ENCODE measurements around the gene CAMK2A. TPM values are rescaled to one million over a fixed set of nuclear protein-coding genes. Genes with fewer than 3 reads are reported as not detected.

The CAMK2A gene
- total RNA-seq, 1 experiment from 2014 or later = 2.1 TPM

GRCh38 chr5:150300496-150301169, 11.1 kb upstream of the CAMK2A start:
- no peak for DNase-seq (ENCODE audit: low read depth)

GRCh38 chr5:150299571-150300327, 10.2 kb upstream of the CAMK2A start:
- no peak for DNase-seq (ENCODE audit: low read depth)

- peak; percentile 96 for DNase-seq (ENCODE audit: low read depth)
These were observed 9.3 kb upstream of the CAMK2A start for GRCh38 chr5:150298701-150299451.

- DNase-seq (ENCODE audit: low read depth) = no peak
These were observed 8.5 kb upstream of the CAMK2A start for GRCh38 chr5:150297934-150298595.

- no peak for DNase-seq (ENCODE audit: low read depth)
These were observed 7.8 kb upstream of the CAMK2A start for GRCh38 chr5:150297236-150297890.

- DNase-seq (ENCODE audit: low read depth) = no peak
These were observed 6.9 kb upstream of the CAMK2A start for GRCh38 chr5:150296496-150296895.

GRCh38 chr5:150295741-150296486, 6.3 kb upstream of the CAMK2A start:
- no peak for DNase-seq (ENCODE audit: low read depth)

GRCh38 chr5:150295172-150295634, 5.6 kb upstream of the CAMK2A start:
- DNase-seq (ENCODE audit: low read depth) = peak; percentile 53

GRCh38 chr5:150294551-150295071, 5.0 kb upstream of the CAMK2A start:
- DNase-seq (ENCODE audit: low read depth) = no peak

- DNase-seq (ENCODE audit: low read depth) = no peak
These were observed 3.7 kb upstream of the CAMK2A start for GRCh38 chr5:150293091-150293941.

GRCh38 chr5:150291388-150292385, 2.1 kb upstream of the CAMK2A start:
- DNase-seq (ENCODE audit: low read depth) = no peak

GRCh38 chr5:150288791-150289190, 782 bp downstream of the CAMK2A start:
- DNase-seq (ENCODE audit: low read depth) = no peak

GRCh38 chr5:150288361-150288760, 1.2 kb downstream of the CAMK2A start:
- DNase-seq (ENCODE audit: low read depth) = no peak

GRCh38 chr5:150286820-150287219, 2.8 kb downstream of the CAMK2A start:
- no peak for DNase-seq (ENCODE audit: low read depth)

GRCh38 chr5:150285114-150285513, 4.5 kb downstream of the CAMK2A start:
- no peak for DNase-seq (ENCODE audit: low read depth)

- DNase-seq (ENCODE audit: low read depth) = no peak
These were observed 5.3 kb downstream of the CAMK2A start for GRCh38 chr5:150284311-150284710.

- DNase-seq (ENCODE audit: low read depth) = no peak
These were observed 5.7 kb downstream of the CAMK2A start for GRCh38 chr5:150283904-150284303.

GRCh38 chr5:150281987-150282386, 7.6 kb downstream of the CAMK2A start:
- DNase-seq (ENCODE audit: low read depth) = no peak
